Spleen (tissue), 11 donors: ENCODE results near the gene CEBPG. TPM values are rescaled to one million over a fixed set of nuclear protein-coding genes. Genes with fewer than 3 reads are reported as not detected.

Experiments
- DNase-seq: peaks from one replicate; pipeline ENCODE4 v3.0.0-alpha.2; 2020
- H3K27ac ChIP-seq, 8 donors: fragments of 200-600 bp; sonication (generic) in 7 of 8; 1 replicate in 4 of 8; 2 replicates in 4 of 8; pipeline versions ENCODE4 v1.5.0 to v1.8.0; 2016 to 2021; ENCODE audit warnings: inconsistent platforms in 4 of 8, mild to moderate bottlenecking in 4 of 8, moderate library complexity in 1 of 8
- H3K27me3 ChIP-seq, 7 donors: fragments of 200-600 bp; sonication (generic) in 6 of 7; replicated peaks in 1 of 7; 1 replicate in 4 of 7; 2 replicates in 3 of 7; pipeline versions ENCODE4 v1.5.0 to v1.8.0; 2016 to 2021; ENCODE audit warnings: inconsistent platforms in 3 of 7, mild to moderate bottlenecking in 1 of 7
- H3K36me3 ChIP-seq, 6 donors: fragments of 200-600 bp; sonication (generic) in 5 of 6; 1 replicate in 4 of 6; 2 replicates in 2 of 6; pipeline versions ENCODE4 v1.5.0 to v1.8.0; 2016 to 2021; ENCODE audit warnings: inconsistent platforms in 2 of 6
- H3K4me1 ChIP-seq, 6 donors: fragments of 200-600 bp; sonication (generic) in 5 of 6; 1 replicate in 3 of 6; 2 replicates in 3 of 6; pipeline versions ENCODE4 v1.5.0 to v1.8.0; 2016 to 2021; ENCODE audit warnings: inconsistent platforms in 3 of 6
- H3K4me3 ChIP-seq, 8 donors: fragments of 200-600 bp; sonication (generic) in 7 of 8; 1 replicate in 4 of 8; 2 replicates in 4 of 8; pipeline versions ENCODE4 v1.5.0 to v1.8.0; 2016 to 2021; ENCODE audit warnings: inconsistent platforms in 4 of 8, mild to moderate bottlenecking in 4 of 8, moderate library complexity in 2 of 8
- H3K9me3 ChIP-seq, 8 donors: fragments of 200-600 bp; sonication (generic) in 7 of 8; 1 replicate in 4 of 8; 2 replicates in 4 of 8; pipeline versions ENCODE4 v1.5.0 to v1.8.0; 2016 to 2021; ENCODE audit warnings: inconsistent platforms in 4 of 8
- CTCF ChIP-seq, 11 experiments: fragments of 200-600 bp in 7 of 11; fragments of 450-650 bp in 4 of 11; sonication (generic) in 4 of 11; IDR thresholded peaks in 8 of 11; conservative IDR thresholded peaks in 3 of 11; 1 replicate in 7 of 11; 2 replicates in 4 of 11; pipeline versions ENCODE4 v1.4.0 to v1.8.0; 2016 to 2021; ENCODE audit warnings: antibody characterized with exemption in 11 of 11, inconsistent platforms in 4 of 11, mild to moderate bottlenecking in 1 of 11
- POLR2A ChIP-seq, 3 donors: fragments of 450-650 bp; IDR thresholded peaks; one replicate each; pipeline ENCODE4 v1.5.1; 2017; ENCODE audit warnings: antibody characterized with exemption in 3 of 3, mild to moderate bottlenecking in 1 of 3
- POLR2AphosphoS5 ChIP-seq, 3 donors: sonication (generic); formaldehyde crosslinking; IDR thresholded peaks; one replicate each; pipeline ENCODE4 v1.5.1; 2017; ENCODE audit warnings: antibody characterized with exemption in 3 of 3
- WGBS, 5 donors: extraction: QIAGEN DNeasy Blood & Tissue Kit in 3 of 5; methylation state at CpG; one replicate each; pipeline versions ENCODE4 v1.1.5 to v1.1.7; 2013 to 2018; 5-methylcytosine and 5-hydroxymethylcytosine counted together
- intact Hi-C: fragments of 100-400 bp; cut with DNase I; formaldehyde crosslinking; loops from one replicate; pipeline ENCODE4 v1.15.0; 2023; ENCODE audit warnings: low total_unique reads
- polyA plus RNA-seq, 3 donors: library from polyadenylated mRNA; stranded (reverse); fragments of 200-250 nt; gene quantifications; one replicate each; pipeline ENCODE4 v1.2.1, GENCODE V29; 2013
- total RNA-seq, 7 donors: library from RNA; depleted of rRNA in 3 of 7; stranded (reverse); fragments of >200 nt in 3 of 7; fragmentation: NEBNext Ultra II Directional in 4 of 7; extraction: Animal tissue kit (Norgen Biotek cat#: 25700) in 4 of 7; gene quantifications; one replicate each; pipeline versions ENCODE4 v1.1.0 to v1.2.1, GENCODE V29; 2016 to 2021
- donor health status: healthy with polysubstance abuse.
- donor health status: DM: no; HTN: no; CAD: no; lungs with moderate emphysema.
- donor health status: DM: no; HTN: no; CAD: no.
- donor health status: Bipolar disorder and iron deficiency.
- donor health status: healthy.
- donor health status: DM: no; HTN: no; CAD: no.
- donor health status: DM: yes; HTN: yes; CAD: no.

The CEBPG gene
- total and polyA plus RNA-seq, 10 donors = 9.3 to 21.1 (median 16.0) TPM

GRCh38 chr19:33329060-33329459, 44.4 kb upstream of the CEBPG start:
- no peak for DNase-seq
- no peak for TF ChIP-seq POLR2AphosphoS5 (IDR thresholded peaks at IDR 0.05)
- TF ChIP-seq CTCF (IDR thresholded peaks at IDR 0.05 in 8 of 11, conservative IDR thresholded peaks at IDR 0.05 in 3 of 11) = no peak
- 67 to 80% (median 74%) methylated on average over 8 of the region's 8 CpGs for WGBS, 5 donors
- no peaks in the 10 kb centered on the region for H3K36me3 ChIP-seq
- intact Hi-C loops = no loop called here
- peaks cover 0 to 41% (median 5%) of the 10 kb centered on the region in 6 donors for H3K4me1 ChIP-seq
- no peak overlapping the region for H3K27ac ChIP-seq
- peaks cover 0 to 16% (median 0%) of the 10 kb centered on the region in 7 donors for H3K27me3 ChIP-seq
- H3K4me3 ChIP-seq = no peak overlapping the region
- H3K9me3 ChIP-seq = peaks cover 0 to 9% (median 7%) of the 10 kb centered on the region in 8 donors

- 45 to 68% (median 58%) methylated on average over 4 of the region's 4 CpGs for WGBS, 5 donors
- no peak for DNase-seq
- peaks cover 0 to 9% (median 7%) of the 10 kb centered on the region in 8 donors for H3K9me3 ChIP-seq
These were observed 43.8 kb upstream of the CEBPG start for GRCh38 chr19:33329736-33330135.

GRCh38 chr19:33332248-33332647, 41.3 kb upstream of the CEBPG start:
- Histone ChIP-seq H3K27ac (peak overlapping the region in 3 of 8 donors; percentile 31 to 62 (median 61)), H3K27me3 (peaks cover 0 to 16% (median 0%) of the 10 kb centered on the region in 7 donors), H3K4me3 (no peak overlapping the region), H3K9me3 (no peaks in the 10 kb centered on the region), H3K36me3 (no peaks in the 10 kb centered on the region), H3K4me1 (peaks cover 0 to 41% (median 5%) of the 10 kb centered on the region in 6 donors)
- DNase-seq = peak; percentile 74
- TF ChIP-seq POLR2A (IDR thresholded peaks at IDR 0.05) (no peak), CTCF (IDR thresholded peaks at IDR 0.05 in 8 of 11, conservative IDR thresholded peaks at IDR 0.05 in 3 of 11) (no peak), POLR2AphosphoS5 (IDR thresholded peaks at IDR 0.05) (no peak)
- WGBS, 5 donors = 26 to 55% (median 45%) methylated on average over 5 of the region's 5 CpGs
- intact Hi-C loops = no loop called here

More at GRCh38 chr19:33329736-33330135, 43.8 kb upstream of the CEBPG start:
- TF ChIP-seq POLR2A (IDR thresholded peaks at IDR 0.05) (no peak), CTCF (IDR thresholded peaks at IDR 0.05 in 8 of 11, conservative IDR thresholded peaks at IDR 0.05 in 3 of 11) (no peak), POLR2AphosphoS5 (IDR thresholded peaks at IDR 0.05) (no peak)
- Histone ChIP-seq H3K27me3 (peaks cover 0 to 16% (median 0%) of the 10 kb centered on the region in 7 donors), H3K4me3 (no peak overlapping the region), H3K4me1 (peaks cover 0 to 41% (median 5%) of the 10 kb centered on the region in 6 donors), H3K36me3 (no peaks in the 10 kb centered on the region), H3K27ac (peak overlapping the region in 2 of 8 donors; percentile 61 to 62)
- intact Hi-C loops = no loop called here

- Histone ChIP-seq H3K4me1 (peaks cover 0 to 41% (median 5%) of the 10 kb centered on the region in 6 donors), H3K9me3 (no peaks in the 10 kb centered on the region), H3K36me3 (no peaks in the 10 kb centered on the region), H3K27ac (peak overlapping the region in 2 of 8 donors; percentile 61 to 62), H3K27me3 (peaks cover 0 to 16% (median 0%) of the 10 kb centered on the region in 7 donors), H3K4me3 (no peak overlapping the region)
- no peak for DNase-seq
- WGBS, 5 donors = 93 to 96% (median 94%) methylated on average over 4 of the region's 4 CpGs
- intact Hi-C loops = no loop called here
- TF ChIP-seq POLR2AphosphoS5 (IDR thresholded peaks at IDR 0.05) (no peak), CTCF (IDR thresholded peaks at IDR 0.05 in 8 of 11, conservative IDR thresholded peaks at IDR 0.05 in 3 of 11) (no peak), POLR2A (IDR thresholded peaks at IDR 0.05) (no peak)
These were observed 40.4 kb upstream of the CEBPG start for GRCh38 chr19:33333151-33333550.
